ENCODE results near the gene SEMA3D.

DNA sequence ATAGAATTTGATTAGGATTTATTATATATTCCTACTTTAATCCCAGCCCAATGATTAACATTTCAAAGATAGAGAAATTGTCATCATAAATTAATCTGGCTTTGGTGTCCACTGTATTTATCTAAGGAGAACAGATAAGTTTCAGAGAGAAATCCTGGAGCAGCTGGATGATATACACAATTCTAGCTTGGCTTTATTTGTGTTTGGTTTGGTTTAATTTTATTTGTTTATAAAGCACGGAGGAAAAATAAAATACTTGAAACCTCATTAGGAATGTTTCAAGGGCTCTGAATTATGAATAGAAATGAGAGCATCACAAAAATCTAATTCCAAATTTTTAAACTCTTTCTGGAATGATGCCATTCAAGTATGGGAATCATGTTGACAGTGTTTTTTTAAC is 42.1 kb downstream of the SEMA3D start:
- TF ChIP-seq, protein P1, sequence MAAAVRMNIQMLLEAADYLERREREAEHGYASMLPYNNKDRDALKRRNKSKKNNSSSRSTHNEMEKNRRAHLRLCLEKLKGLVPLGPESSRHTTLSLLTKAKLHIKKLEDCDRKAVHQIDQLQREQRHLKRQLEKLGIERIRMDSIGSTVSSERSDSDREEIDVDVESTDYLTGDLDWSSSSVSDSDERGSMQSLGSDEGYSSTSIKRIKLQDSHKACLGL (CRISPR knock-in tag; IDR thresholded peaks at IDR 0.05; ENCODE audit: borderline replicate concordance, poor library complexity, severe bottlenecking) = no peak
- TF ChIP-seq CTCF (IDR thresholded peaks at IDR 0.05 in 2 of 3, conservative IDR thresholded peaks at IDR 0.05 in 1 of 3; ENCODE audit: insufficient read depth in 2 of 3, low read depth in 1 of 3, low read length in 3 of 3) (no peak), YY1 (IDR thresholded peaks at IDR 0.05; ENCODE audit: borderline replicate concordance in 1 of 3, control insufficient read depth in 1 of 3, extremely low read depth in 1 of 3, insufficient read depth in 3 of 3, insufficient read length in 1 of 3, insufficient replicate concordance in 2 of 3, low read depth in 1 of 3, low read length in 2 of 3) (no peak), FOSL1 (tag; conservative IDR thresholded peaks at IDR 0.05) (no peak), ZNF609 (CRISPR knock-in tag; IDR thresholded peaks at IDR 0.05; ENCODE audit: borderline replicate concordance) (no peak), ZNF512 (tag; IDR thresholded peaks at IDR 0.05) (no peak), POLR2A (conservative IDR thresholded peaks at IDR 0.05) (no peak), SMAD2 (IDR thresholded peaks at IDR 0.05; ENCODE audit: low read depth, low read length) (no peak)

Data from K562 (cell line).